CMK (cell line): ENCODE results near the gene SRD5A3.

Experiments
- DNase-seq: peaks from one replicate; pipeline ENCODE4 v3.0.0-alpha.2; 2010; ENCODE audit warnings: low read depth

Gene SRD5A3

DNA sequence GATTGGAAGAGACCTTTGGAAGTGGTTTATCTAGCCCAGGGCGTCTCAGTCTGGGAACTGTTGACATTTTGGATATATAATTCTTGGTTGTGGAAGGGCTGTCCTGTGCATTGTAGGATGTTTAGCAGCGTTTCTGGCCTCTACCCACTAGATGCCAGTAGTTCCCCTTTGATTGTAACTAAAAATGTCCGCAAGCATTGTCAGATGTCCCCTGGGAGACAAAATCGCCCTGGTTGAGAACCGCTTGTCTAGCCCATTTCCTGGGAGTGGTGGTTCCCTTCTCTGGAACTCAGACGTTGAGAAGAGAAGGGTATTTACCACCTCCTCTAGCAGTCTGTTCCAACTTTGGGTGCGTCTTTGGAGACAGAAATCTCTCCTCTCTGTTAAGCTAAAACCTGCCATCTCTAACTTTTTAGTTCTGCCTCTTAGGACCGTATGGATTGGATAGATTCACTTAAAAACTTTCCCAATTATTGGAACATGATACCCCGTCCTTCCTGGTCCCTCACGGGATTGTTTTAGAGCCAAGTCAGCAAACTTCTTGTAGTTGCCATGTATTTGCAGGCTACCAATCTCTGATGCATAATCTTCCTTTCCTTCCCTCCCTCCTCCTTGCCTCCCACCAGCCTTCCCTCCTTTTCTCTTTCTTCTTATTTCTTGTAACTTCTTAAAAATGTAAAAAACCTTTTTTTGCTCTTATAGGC is 63.6 kb downstream of the SRD5A3 start:
- DNase-seq = no peak

- DNase-seq = no peak
Measured at GRCh38 chr4:55410431-55410830, 64.4 kb downstream of the SRD5A3 start.

GRCh38 chr4:55411621-55412020 is 65.6 kb downstream of the SRD5A3 start:
- DNase-seq = no peak

DNA sequence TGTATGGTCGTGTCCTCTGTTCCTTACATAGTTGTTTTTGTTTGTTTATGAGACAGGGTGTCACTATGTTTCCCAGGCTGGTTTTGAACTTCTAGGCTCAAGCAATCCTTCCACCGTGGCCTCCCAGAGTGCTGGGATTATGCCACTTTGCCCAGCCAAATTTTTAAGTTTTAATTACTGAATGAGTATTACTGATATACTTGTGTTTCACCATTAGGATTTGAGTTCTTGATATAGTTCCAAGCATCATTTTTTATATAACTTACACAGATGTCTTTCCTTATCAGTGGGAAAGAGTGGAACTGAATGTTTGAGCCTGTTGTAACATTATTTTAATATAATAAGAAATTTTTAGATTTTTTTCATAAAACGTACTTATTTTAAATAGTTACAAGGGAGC is 70.1 kb downstream of the SRD5A3 start:
- no peak for DNase-seq
